ENCODE data around the gene TCF12. TPM values are rescaled to one million over a fixed set of nuclear protein-coding genes. Genes with fewer than 3 reads are reported as not detected.
A peak's percentile ranks its signal among the peaks of the same experiment; 100 is the strongest.

Gene TCF12
- 41.8 and 68.9 TPM in 2 replicates for total RNA-seq

DNA sequence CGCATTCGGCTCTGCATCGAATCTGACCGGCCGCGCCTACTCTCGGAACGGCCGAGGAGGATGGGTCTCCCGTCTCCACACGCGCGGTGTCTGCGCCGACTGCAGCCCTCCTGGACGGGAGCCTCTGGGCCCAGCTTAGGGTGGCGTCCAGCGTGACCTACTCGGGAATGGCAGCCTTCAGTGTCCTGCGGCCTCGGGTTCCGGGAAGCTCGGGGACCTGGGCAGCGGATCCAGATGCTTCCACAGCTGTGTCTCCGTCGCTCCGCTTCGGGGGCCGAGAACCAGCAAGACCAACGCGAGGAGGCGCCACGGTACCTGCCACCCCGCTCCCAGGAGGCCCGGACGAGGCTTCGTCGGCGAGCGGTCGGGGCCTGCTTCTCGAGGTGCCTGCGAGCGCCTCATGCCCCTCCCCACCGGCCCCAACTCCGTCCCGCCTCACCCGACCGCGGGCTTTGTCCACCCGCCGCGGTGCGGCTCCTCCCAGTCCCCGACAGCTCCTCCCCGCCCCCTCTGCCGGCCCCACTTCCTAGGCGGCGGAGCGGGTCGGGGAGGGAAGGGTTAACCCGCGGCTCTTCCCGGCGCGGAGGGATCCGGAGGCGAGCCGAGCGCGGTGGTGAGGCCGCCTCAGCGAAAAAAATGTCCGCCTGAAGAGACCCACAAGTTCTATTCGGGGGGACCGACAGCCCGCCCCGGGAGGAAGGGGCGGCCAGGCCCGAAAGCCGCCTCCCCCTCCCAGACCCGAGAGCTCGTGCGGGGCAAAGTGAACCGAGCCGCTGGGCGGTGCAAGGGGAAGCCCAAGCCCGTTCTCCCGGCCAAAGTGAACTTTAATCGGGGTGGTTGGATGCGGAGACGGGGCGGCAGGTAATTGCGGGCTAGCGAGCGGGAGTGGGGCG lies at the start of gene TCF12:
Gene TCF12, plus strand, starts transcription at position 599 of the 893 bp plus-strand sequence. CDS start 1,270 bp downstream, outside the sequence.
- peak within 1 kb of the TSS; percentile 96 for H3K4me3 ChIP-seq (ENCODE audit: low read depth, low read length)
- TF ChIP-seq, protein P1, sequence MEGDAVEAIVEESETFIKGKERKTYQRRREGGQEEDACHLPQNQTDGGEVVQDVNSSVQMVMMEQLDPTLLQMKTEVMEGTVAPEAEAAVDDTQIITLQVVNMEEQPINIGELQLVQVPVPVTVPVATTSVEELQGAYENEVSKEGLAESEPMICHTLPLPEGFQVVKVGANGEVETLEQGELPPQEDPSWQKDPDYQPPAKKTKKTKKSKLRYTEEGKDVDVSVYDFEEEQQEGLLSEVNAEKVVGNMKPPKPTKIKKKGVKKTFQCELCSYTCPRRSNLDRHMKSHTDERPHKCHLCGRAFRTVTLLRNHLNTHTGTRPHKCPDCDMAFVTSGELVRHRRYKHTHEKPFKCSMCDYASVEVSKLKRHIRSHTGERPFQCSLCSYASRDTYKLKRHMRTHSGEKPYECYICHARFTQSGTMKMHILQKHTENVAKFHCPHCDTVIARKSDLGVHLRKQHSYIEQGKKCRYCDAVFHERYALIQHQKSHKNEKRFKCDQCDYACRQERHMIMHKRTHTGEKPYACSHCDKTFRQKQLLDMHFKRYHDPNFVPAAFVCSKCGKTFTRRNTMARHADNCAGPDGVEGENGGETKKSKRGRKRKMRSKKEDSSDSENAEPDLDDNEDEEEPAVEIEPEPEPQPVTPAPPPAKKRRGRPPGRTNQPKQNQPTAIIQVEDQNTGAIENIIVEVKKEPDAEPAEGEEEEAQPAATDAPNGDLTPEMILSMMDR (conservative IDR thresholded peaks at IDR 0.05; ENCODE audit: low read depth, low read length): peak; percentile 51
- no peak for DNase-seq (ENCODE audit: low read depth)

DNA sequence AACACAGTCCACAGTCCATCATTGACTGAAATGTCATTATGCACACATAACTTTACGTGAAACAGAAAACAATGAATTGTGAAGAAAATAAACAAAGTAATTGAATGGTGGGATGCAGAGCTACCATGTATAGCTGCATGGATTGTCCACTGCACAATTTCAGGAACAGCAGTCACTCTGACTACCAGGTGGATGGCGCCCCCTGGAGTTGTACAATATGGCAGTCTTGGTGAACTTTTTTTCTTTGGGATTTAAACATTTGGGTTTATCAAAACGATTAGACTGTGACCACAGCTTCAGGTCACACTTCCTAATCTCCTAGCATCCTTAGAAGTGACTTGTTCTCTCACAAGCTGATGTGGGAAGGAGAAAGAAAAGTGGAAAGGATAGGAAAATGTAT lies 48.9 kb upstream of the TCF12 start:
- no peak for DNase-seq (ENCODE audit: low read depth)
- TF ChIP-seq, protein P1 (conservative IDR thresholded peaks at IDR 0.05; ENCODE audit: low read depth, low read length): peak; percentile 78
- no peak overlapping the region for H3K4me3 ChIP-seq (ENCODE audit: low read depth, low read length)

DNA sequence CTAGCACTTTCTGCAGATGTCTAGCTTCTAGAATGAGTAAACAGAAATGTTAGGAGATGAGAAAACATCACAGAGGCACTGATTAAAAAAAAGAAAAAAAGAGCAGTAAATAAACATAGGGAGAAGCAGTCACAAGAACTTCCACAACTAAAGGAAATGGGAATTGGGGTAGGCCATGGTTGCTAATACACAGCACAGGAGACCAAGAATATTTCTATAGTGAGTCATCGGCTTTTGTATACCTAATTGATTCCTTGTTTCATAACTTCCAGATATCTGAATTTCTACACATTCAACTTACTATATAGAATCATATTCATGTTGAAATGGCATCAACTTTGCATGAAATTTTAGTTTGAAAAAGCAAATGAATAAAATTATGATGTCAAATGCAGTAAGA lies 47.3 kb upstream of the TCF12 start:
- TF ChIP-seq, protein P1 (conservative IDR thresholded peaks at IDR 0.05; ENCODE audit: low read depth, low read length): no peak
- DNase-seq (ENCODE audit: low read depth): peak; percentile 50
- no peak overlapping the region for H3K4me3 ChIP-seq (ENCODE audit: low read depth, low read length)

DNA sequence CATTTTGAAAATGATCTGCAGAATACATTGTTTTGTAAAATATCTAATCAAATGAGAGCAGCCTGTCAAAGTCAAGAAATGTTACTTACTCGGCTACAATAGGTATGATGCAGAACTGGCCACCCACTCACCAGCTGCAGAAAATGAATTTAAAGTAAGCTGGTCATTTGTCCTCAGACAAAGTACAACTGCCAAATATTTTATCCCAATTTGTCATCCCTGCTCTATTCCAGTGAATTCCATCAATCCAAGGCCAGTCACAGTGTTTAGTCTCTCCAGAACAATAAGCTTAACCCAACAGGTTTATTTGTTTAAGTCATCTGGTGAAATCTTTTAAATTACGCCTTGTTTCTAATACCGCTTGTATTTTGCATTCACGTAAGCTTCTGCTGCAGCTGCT lies 46.6 kb upstream of the TCF12 start:
- H3K4me3 ChIP-seq (ENCODE audit: low read depth, low read length): no peak overlapping the region
- TF ChIP-seq, protein P1 (conservative IDR thresholded peaks at IDR 0.05; ENCODE audit: low read depth, low read length): no peak
- DNase-seq (ENCODE audit: low read depth): no peak

DNA sequence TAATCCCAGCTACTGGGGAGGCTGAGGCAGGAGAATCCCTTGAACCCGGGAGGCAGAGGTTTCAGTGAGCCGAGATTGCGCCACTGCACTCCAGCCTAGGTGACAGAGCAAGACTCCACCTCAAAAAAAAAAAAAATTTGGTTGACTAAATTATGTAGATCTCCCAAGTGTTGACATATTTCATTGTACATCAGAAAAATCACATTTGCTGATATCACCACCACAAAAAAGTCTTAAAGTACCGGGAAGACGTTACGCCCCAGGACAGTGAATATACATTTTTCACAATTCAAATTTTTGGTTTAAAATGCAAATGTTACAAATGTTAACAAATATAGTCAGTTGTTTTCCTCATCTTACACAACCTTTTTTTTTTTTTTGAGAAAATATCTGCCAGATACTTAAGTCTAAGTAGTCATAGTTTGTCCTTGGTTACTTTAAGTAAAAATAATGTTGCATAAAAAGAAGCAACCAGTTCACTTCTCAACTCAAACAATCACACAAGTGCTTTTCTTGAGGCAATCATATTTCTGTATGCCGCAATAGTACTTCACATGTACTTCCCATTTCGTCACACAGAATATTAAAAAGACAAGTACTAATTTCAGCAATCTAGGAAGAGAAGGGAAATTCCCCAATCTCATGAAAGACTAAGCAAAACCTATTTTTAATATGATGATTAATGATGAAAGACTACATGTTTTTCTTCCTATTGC lies 41.0 kb upstream of the TCF12 start:
- DNase-seq (ENCODE audit: low read depth): no peak
- TF ChIP-seq, protein P1 (conservative IDR thresholded peaks at IDR 0.05; ENCODE audit: low read depth, low read length): no peak

DNA sequence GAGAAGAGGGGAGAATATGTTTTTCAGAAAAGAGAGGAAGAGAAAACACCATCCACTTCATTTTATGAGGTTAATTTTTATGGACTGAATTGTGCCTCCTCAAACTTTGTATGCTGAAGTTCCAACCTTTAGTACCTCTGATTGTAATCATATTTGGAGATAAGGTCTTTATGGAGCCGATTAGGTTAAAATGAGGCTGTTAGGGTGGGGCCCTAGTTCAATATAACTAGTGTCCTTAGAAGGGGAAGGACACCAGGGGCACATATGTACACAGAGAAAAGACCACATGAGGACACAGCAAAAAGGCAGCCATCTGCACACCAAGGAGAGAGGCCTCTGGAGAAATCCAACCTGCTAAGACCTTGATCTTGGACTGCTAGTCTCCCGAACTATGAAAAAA lies 38.9 kb upstream of the TCF12 start:
- no peak for DNase-seq (ENCODE audit: low read depth)
- TF ChIP-seq, protein P1 (conservative IDR thresholded peaks at IDR 0.05; ENCODE audit: low read depth, low read length): no peak
- H3K4me3 ChIP-seq (ENCODE audit: low read depth, low read length): no peak overlapping the region

More for the DNA sequence above, 41.0 kb upstream of the TCF12 start:
- no peak overlapping the region for H3K4me3 ChIP-seq (ENCODE audit: low read depth, low read length)
